HUES48 (cell line): ENCODE measurements around the gene SERPINA5.

ENCODE experiments used
- H3K27ac ChIP-seq: one replicate; pipeline ENCODE4 v1.7.0; 2013; ENCODE audit warnings: low read depth, low read length, inconsistent platforms
- H3K27me3 ChIP-seq: 2 replicates; pipeline ENCODE4 v1.6.1; 2013; ENCODE audit warnings: mild to moderate bottlenecking, low read length; ENCODE audit not compliant: control insufficient read depth, insufficient read depth
- H3K36me3 ChIP-seq: 2 replicates; pipeline ENCODE4 v1.6.1; 2013; ENCODE audit warnings: low read length; ENCODE audit not compliant: control insufficient read depth, insufficient read depth
- H3K4me1 ChIP-seq: 2 replicates; pipeline ENCODE4 v1.6.1; 2013; ENCODE audit warnings: mild to moderate bottlenecking, low read length; ENCODE audit not compliant: control insufficient read depth, insufficient read depth
- H3K4me3 ChIP-seq: 2 replicates; pipeline ENCODE4 v1.5.1; 2013; ENCODE audit warnings: mild to moderate bottlenecking, low read depth, low read length
- H3K9ac ChIP-seq: 2 replicates; pipeline ENCODE4 v1.6.1; 2013; ENCODE audit warnings: mild to moderate bottlenecking, low read depth, low read length, moderate library complexity
- H3K9me3 ChIP-seq: 2 replicates; pipeline ENCODE4 v1.6.1; 2013; ENCODE audit warnings: low read length; ENCODE audit not compliant: control insufficient read depth, insufficient read depth

The SERPINA5 gene

GRCh38 chr14:94617988-94618822 lies 37.0 kb downstream of the SERPINA5 start:
- Histone ChIP-seq H3K9me3 (peaks cover 19% of the 10 kb centered on the region; the same call in 1 of the 2 replicates), H3K9ac (no peak overlapping the region), H3K27me3 (no peaks in the 10 kb centered on the region), H3K4me1 (no peaks in the 10 kb centered on the region), H3K27ac (no peak overlapping the region), H3K4me3 (no peak overlapping the region), H3K36me3 (no peaks in the 10 kb centered on the region)

- no peaks in the 10 kb centered on the region for H3K36me3 ChIP-seq
- H3K27me3 ChIP-seq: no peaks in the 10 kb centered on the region
Observed at GRCh38 chr14:94619297-94619696, 38.1 kb downstream of the SERPINA5 start.

GRCh38 chr14:94620597-94620996 lies 39.4 kb downstream of the SERPINA5 start:
- Histone ChIP-seq H3K27ac (no peak overlapping the region), H3K36me3 (no peaks in the 10 kb centered on the region), H3K4me3 (no peak overlapping the region), H3K4me1 (no peaks in the 10 kb centered on the region), H3K9ac (no peak overlapping the region), H3K27me3 (no peaks in the 10 kb centered on the region), H3K9me3 (peaks cover 19% of the 10 kb centered on the region; the same call in 1 of the 2 replicates)

More at GRCh38 chr14:94619297-94619696, 38.1 kb downstream of the SERPINA5 start:
- Histone ChIP-seq H3K9ac (no peak overlapping the region), H3K27ac (no peak overlapping the region), H3K9me3 (peaks cover 19% of the 10 kb centered on the region; the same call in 1 of the 2 replicates), H3K4me3 (no peak overlapping the region), H3K4me1 (no peaks in the 10 kb centered on the region)

- peaks cover 19% of the 10 kb centered on the region; the same call in 1 of the 2 replicates for H3K9me3 ChIP-seq
- no peak overlapping the region for H3K27ac ChIP-seq
- no peaks in the 10 kb centered on the region for H3K27me3 ChIP-seq
- H3K4me1 ChIP-seq: no peaks in the 10 kb centered on the region
- no peaks in the 10 kb centered on the region for H3K36me3 ChIP-seq
- H3K9ac ChIP-seq: no peak overlapping the region
- no peak overlapping the region for H3K4me3 ChIP-seq
Observed at GRCh38 chr14:94621358-94622134, 40.3 kb downstream of the SERPINA5 start.

- Histone ChIP-seq H3K4me3 (no peak overlapping the region), H3K9me3 (peaks cover 19% of the 10 kb centered on the region; the same call in 1 of the 2 replicates), H3K4me1 (no peaks in the 10 kb centered on the region), H3K9ac (no peak overlapping the region), H3K36me3 (no peaks in the 10 kb centered on the region), H3K27ac (no peak overlapping the region), H3K27me3 (no peaks in the 10 kb centered on the region)
Observed at GRCh38 chr14:94622653-94623421, 41.6 kb downstream of the SERPINA5 start.

GRCh38 chr14:94623422-94623809 lies 42.2 kb downstream of the SERPINA5 start:
- Histone ChIP-seq H3K4me3 (no peak overlapping the region), H3K4me1 (no peaks in the 10 kb centered on the region), H3K36me3 (no peaks in the 10 kb centered on the region), H3K27ac (no peak overlapping the region), H3K27me3 (no peaks in the 10 kb centered on the region), H3K9ac (no peak overlapping the region), H3K9me3 (peaks cover 17% of the 10 kb centered on the region; the same call in 1 of the 2 replicates)

GRCh38 chr14:94623856-94624499 lies 42.8 kb downstream of the SERPINA5 start:
- Histone ChIP-seq H3K36me3 (no peaks in the 10 kb centered on the region), H3K9me3 (peaks cover 13% of the 10 kb centered on the region; the same call in 1 of the 2 replicates), H3K4me3 (no peak overlapping the region), H3K27ac (no peak overlapping the region), H3K4me1 (no peaks in the 10 kb centered on the region), H3K27me3 (no peaks in the 10 kb centered on the region), H3K9ac (no peak overlapping the region)

- Histone ChIP-seq H3K9ac (no peak overlapping the region), H3K9me3 (peaks cover 8% of the 10 kb centered on the region; the same call in 1 of the 2 replicates), H3K36me3 (no peaks in the 10 kb centered on the region), H3K27ac (no peak overlapping the region), H3K27me3 (no peaks in the 10 kb centered on the region), H3K4me3 (no peak overlapping the region), H3K4me1 (no peaks in the 10 kb centered on the region)
Observed at GRCh38 chr14:94624537-94625352, 43.5 kb downstream of the SERPINA5 start.

GRCh38 chr14:94625353-94625635 lies 44.1 kb downstream of the SERPINA5 start:
- H3K27ac ChIP-seq: no peak overlapping the region
- no peaks in the 10 kb centered on the region for H3K27me3 ChIP-seq
- no peak overlapping the region for H3K9ac ChIP-seq
- H3K9me3 ChIP-seq: peaks cover 6% of the 10 kb centered on the region; the same call in 1 of the 2 replicates
- no peaks in the 10 kb centered on the region for H3K36me3 ChIP-seq
- H3K4me1 ChIP-seq: no peaks in the 10 kb centered on the region
- no peak overlapping the region for H3K4me3 ChIP-seq

GRCh38 chr14:94628578-94628977 lies 47.4 kb downstream of the SERPINA5 start:
- H3K27ac ChIP-seq: no peak overlapping the region
- no peak overlapping the region for H3K4me3 ChIP-seq
- H3K27me3 ChIP-seq: no peaks in the 10 kb centered on the region
- H3K36me3 ChIP-seq: no peaks in the 10 kb centered on the region
- H3K4me1 ChIP-seq: no peaks in the 10 kb centered on the region
- H3K9me3 ChIP-seq: no peaks in the 10 kb centered on the region
- H3K9ac ChIP-seq: no peak overlapping the region
